ENCODE measurements around the gene ALK.

DNA sequence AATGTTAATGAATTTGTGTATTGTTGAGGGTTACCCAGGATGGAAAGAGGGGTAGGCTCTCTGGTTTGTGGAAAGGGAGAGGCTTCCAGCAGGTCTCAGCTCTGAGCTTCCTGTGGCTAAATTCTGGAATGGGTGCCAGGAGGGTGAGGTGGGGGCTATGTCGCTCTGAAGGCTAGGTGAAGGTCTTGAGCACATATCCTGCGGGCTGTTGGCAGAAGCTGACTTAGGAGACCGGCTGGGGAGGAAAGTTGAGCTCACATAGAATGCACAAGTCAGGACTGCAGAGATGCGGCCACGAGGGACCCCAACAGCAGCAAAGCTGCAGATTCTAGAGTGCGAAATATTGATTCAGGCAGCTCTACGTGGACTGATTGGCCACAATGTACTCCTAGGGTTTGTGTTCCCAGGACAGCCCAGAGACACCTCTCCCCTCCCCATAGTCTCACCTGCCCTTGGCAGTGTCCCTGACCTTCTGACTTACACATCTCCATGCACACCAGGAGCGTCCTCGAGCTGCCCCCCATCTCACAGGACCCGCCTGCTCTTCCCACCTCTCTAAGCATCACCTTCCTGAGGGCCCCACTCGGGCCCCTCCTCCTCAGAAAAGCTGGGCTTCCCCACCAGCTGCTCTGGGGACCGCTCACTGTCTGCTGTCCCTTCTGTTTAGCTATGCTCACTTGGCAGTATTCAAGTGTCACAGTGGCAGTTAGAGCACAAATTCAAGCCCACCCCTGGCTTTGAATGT lies 72.6 kb downstream of the ALK start:
- TF ChIP-seq, protein P1, sequence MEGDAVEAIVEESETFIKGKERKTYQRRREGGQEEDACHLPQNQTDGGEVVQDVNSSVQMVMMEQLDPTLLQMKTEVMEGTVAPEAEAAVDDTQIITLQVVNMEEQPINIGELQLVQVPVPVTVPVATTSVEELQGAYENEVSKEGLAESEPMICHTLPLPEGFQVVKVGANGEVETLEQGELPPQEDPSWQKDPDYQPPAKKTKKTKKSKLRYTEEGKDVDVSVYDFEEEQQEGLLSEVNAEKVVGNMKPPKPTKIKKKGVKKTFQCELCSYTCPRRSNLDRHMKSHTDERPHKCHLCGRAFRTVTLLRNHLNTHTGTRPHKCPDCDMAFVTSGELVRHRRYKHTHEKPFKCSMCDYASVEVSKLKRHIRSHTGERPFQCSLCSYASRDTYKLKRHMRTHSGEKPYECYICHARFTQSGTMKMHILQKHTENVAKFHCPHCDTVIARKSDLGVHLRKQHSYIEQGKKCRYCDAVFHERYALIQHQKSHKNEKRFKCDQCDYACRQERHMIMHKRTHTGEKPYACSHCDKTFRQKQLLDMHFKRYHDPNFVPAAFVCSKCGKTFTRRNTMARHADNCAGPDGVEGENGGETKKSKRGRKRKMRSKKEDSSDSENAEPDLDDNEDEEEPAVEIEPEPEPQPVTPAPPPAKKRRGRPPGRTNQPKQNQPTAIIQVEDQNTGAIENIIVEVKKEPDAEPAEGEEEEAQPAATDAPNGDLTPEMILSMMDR (IDR thresholded peaks at IDR 0.05), result no peak
- no peak for TF ChIP-seq POLR2A (IDR thresholded peaks at IDR 0.05)
